ENCODE data around the gene NSUN5.

DNA sequence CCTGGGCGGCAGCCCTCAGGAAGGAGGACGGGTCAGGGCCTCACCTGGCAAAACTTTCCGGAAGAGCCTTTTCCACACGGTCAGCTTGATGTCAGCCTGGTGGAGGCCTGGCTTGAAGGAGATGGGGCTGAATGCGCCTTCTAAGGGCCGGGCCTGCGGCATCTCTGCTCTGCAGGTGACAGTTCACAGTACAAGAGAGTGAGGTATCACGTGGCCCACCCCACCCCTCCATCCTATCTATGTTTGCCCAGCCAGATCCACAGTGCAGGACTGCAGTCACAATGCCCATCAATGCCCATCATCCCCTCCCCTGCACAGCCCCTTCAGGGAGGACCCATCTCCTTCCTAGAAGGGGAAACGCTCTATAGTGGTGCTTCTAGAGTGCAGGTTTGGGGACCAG is 7.9 kb upstream of the NSUN5 start:
- TF ChIP-seq, protein P1, sequence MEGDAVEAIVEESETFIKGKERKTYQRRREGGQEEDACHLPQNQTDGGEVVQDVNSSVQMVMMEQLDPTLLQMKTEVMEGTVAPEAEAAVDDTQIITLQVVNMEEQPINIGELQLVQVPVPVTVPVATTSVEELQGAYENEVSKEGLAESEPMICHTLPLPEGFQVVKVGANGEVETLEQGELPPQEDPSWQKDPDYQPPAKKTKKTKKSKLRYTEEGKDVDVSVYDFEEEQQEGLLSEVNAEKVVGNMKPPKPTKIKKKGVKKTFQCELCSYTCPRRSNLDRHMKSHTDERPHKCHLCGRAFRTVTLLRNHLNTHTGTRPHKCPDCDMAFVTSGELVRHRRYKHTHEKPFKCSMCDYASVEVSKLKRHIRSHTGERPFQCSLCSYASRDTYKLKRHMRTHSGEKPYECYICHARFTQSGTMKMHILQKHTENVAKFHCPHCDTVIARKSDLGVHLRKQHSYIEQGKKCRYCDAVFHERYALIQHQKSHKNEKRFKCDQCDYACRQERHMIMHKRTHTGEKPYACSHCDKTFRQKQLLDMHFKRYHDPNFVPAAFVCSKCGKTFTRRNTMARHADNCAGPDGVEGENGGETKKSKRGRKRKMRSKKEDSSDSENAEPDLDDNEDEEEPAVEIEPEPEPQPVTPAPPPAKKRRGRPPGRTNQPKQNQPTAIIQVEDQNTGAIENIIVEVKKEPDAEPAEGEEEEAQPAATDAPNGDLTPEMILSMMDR (IDR thresholded peaks at IDR 0.05), result no peak
- no peak for TF ChIP-seq POLR2AphosphoS5 (IDR thresholded peaks at IDR 0.05)
